ENCODE measurements around the gene ZFP36L2. TPM values are rescaled to one million over a fixed set of nuclear protein-coding genes. Genes with fewer than 3 reads are reported as not detected.

ZFP36L2 gene
- total and polyA plus RNA-seq, 9 of the 15 experiments (the other 6 are each of a cell fraction or from before 2014, with no cell fraction given), result 4.1 to 60.6 (median 20.3) TPM

GRCh38 chr2:43178602-43179542, 47.5 kb downstream of the ZFP36L2 start (continued):
- TF ChIP-seq ZNF408 (CRISPR knock-in tag; IDR thresholded peaks at IDR 0.05; ENCODE audit: low read depth), result no peak
- peak; percentile 32; the same call in 1 of the 2 replicates for TF ChIP-seq GMEB1 (CRISPR knock-in tag; IDR thresholded peaks at IDR 0.05)
- TF ChIP-seq NELFE (IDR thresholded peaks at IDR 0.05; ENCODE audit: insufficient read depth, insufficient read length), result no peak
- no peak for TF ChIP-seq ZNF655 (CRISPR knock-in tag; IDR thresholded peaks at IDR 0.05)
- TF ChIP-seq FOXK1 (CRISPR knock-in tag; IDR thresholded peaks at IDR 0.05; ENCODE audit: borderline replicate concordance), result no peak
- TF ChIP-seq MIER1 (IDR thresholded peaks at IDR 0.05; ENCODE audit: low read depth), result 0 out of 2 replicates have a peak, but pooled peaks have one; percentile 13
- no peak for TF ChIP-seq ZNF282 (CRISPR knock-in tag; IDR thresholded peaks at IDR 0.05)
- no peak for TF ChIP-seq CBX3 (IDR thresholded peaks at IDR 0.05; ENCODE audit: borderline replicate concordance in 1 of 2, low read length in 2 of 2)
- TF ChIP-seq ZEB2 (IDR thresholded peaks at IDR 0.05), result peak; percentile 89
- no peak for TF ChIP-seq ZNF41 (CRISPR knock-in tag; conservative IDR thresholded peaks at IDR 0.05)
- no peak for TF ChIP-seq ZNF511 (CRISPR knock-in tag; IDR thresholded peaks at IDR 0.05)
- TF ChIP-seq E2F6 (IDR thresholded peaks at IDR 0.05; ENCODE audit: borderline replicate concordance in 1 of 2, extremely low read depth in 1 of 2, insufficient read depth in 1 of 2, insufficient read length in 1 of 2, low read depth in 1 of 2, low read length in 1 of 2, poor library complexity in 1 of 2, severe bottlenecking in 1 of 2), result peak in 1 of 2 experiments; percentile 30
- no peak for TF ChIP-seq RBM25 (IDR thresholded peaks at IDR 0.05; ENCODE audit: low read depth, low read length, severe bottlenecking)
- 0 out of 2 replicates have a peak, but pooled peaks have one; percentile 52 for TF ChIP-seq ZNF134 (CRISPR knock-in tag; conservative IDR thresholded peaks at IDR 0.05)
- TF ChIP-seq ZNF253 (CRISPR knock-in tag; conservative IDR thresholded peaks at IDR 0.05), result no peak
- TF ChIP-seq NR4A1 (CRISPR knock-in tag; IDR thresholded peaks at IDR 0.05), result no peak
- TF ChIP-seq NR4A1 (tag; IDR thresholded peaks at IDR 0.05), result no peak
- no peak for TF ChIP-seq XRCC5 (IDR thresholded peaks at IDR 0.05; ENCODE audit: low read depth, low read length)
- peak; percentile 81; the same call in 1 of the 2 replicates for TF ChIP-seq TCF15 (CRISPR knock-in tag; IDR thresholded peaks at IDR 0.05)
- TF ChIP-seq C11orf30 (IDR thresholded peaks at IDR 0.05; ENCODE audit: low read depth), result peak; percentile 69
- no peak for TF ChIP-seq BMI1 (IDR thresholded peaks at IDR 0.05; ENCODE audit: low read length)

Measured in K562 (cell line).